Activated naive CD8-positive, alpha-beta T cell treated with anti-CD3 and anti-CD28 coated beads, Interleukin-2, amount 50 U/mL, for 16 hours (primary cell): ENCODE measurements around the gene STARD10.
"Not testable (repeated sequence)": the region's sequence is repeated elsewhere in the genome, so short reads cannot be mapped to it uniquely, and the experiment has no call there.

ENCODE experiments used
- DNase-seq: peaks from one replicate; pipeline ENCODE4 v3.0.0-alpha.2; 2020; ENCODE audit warnings: low read depth, low spot score

Gene STARD10

DNA sequence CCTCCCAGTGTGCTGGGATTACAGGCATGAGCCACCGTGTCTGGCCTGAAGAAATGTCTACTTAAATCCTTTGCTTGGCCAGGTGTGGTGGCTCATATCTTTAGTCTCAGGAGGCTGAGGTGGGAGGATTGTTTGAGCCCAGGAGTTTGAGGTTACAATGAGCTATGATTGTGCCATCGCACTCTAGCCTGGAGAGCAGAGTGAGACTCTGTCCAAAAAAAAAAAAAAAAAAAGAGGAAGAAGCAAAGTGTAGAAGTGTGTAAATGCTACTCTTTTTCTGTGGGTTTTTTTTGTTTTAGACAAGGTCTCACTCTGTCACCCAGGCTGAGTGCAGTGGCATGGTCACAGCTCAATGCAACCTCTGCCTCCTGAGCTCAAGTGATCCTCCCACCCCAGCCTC, 13.9 kb upstream of the STARD10 start:
- no peak for DNase-seq

DNA sequence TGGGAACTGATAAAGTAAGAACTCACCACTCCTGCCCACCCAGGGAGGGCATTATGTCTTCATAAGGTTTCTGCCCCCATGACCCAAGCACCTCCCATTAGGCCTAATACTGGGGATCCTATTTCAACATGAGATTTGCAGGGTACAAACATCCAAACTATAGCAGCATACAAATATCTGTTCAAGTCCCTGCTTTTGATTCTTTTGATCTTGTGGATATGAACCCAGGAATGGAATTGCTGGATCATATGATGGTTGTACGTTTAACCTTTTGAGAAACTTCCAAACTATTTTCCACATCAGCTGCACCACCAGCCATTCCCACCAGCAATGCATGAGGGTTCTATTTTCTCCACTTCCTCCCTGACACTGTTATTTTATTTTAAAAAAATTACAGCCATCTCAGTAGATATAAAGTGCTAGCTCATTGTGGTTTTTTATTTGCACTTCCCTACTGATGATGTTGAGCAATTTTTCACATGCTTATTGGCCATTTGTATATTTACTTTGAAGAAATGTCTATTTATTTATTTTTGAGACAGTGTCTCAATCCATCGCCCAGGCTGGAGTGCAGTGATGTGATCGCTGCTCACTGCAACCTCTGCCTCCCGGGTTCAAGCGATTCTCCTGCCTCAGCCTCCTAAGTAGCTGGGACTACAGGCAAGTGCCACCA, 13.3 kb upstream of the STARD10 start:
- DNase-seq: no peak

- not testable (repeated sequence) for DNase-seq
These were observed 12.5 kb upstream of the STARD10 start for GRCh38 chr11:72806378-72806777.

DNA sequence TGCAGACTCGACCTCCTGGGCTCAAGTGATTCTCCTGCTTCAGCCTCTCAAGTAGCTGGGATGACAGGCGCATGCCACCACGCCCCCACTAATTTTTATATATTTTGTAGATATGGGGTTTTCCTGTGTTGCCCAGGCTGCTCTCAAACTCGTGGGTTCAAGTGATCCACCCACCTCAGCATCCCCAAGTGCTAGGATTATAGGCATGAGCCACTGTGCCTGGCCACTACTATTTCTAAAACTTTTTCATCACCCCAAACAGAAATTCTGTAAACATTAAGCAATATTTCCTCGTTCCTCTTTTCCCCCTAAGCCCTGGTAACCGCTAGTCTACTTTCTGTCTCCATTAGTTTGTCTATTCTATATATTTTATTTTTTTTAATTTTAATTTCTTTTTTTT, 11.4 kb upstream of the STARD10 start:
- DNase-seq: no peak

GRCh38 chr11:72802822-72803221, 9.0 kb upstream of the STARD10 start:
- DNase-seq: no peak

- DNase-seq: no peak
These were observed 5.6 kb upstream of the STARD10 start for GRCh38 chr11:72799441-72799840.

GRCh38 chr11:72798361-72798760, 4.5 kb upstream of the STARD10 start:
- DNase-seq: no peak

GRCh38 chr11:72793076-72793424, 797 bp downstream of the STARD10 start:
- DNase-seq: no peak

GRCh38 chr11:72792437-72793021, 1.3 kb downstream of the STARD10 start:
- DNase-seq: no peak

DNA sequence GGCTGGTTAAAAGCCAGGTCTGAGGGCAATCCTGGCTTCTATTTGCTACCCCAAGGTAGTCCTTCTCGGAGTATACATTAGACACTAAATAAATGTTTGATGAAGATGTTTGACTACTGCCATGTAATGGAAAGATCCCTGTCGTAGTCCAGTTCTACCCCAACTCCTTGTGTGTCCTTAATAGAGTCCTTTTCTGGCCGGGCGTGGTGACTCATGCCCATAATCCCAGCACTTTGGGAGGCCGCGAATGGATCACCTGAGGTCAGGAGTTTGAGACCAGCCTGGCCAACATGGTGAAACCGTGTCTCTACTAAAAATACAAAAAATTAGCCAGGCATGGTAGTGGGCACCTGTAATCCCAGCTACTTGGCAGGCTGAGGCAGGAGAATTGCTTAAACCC, 2.6 kb downstream of the STARD10 start:
- not testable (repeated sequence) for DNase-seq

DNA sequence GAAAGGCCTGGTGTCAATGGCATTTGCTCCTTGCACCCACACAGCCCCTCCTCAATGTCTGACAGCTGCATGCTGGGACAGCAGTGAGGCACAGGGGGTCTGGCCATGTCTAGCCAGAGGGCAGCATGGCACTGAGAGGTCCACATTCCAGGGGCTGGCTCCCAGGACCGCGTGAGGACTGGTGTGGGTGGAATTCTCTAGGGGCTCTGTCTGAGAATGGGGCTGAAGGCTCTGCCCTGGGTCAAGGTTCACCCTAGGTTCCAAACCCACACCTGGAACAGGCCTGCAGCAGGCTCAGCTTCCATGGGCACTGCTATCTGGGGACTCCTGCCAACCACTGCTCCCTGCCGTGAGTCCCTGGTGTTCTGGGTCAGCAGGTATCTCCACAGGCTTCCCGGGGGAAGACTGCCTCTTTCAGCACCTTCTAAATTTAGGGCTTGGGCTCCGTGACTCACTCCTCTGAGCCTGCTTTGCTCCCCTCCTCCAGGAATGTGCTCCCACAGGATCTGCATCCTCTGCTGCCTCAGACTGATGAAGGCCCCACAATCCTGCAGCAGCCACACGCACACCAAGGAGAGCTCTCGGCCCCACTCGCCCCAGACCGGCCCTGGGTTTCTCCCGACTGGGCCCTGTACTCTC, 4.2 kb downstream of the STARD10 start:
- no peak for DNase-seq

- DNase-seq: no peak
These were observed 5.6 kb downstream of the STARD10 start for GRCh38 chr11:72788241-72788640.

DNA sequence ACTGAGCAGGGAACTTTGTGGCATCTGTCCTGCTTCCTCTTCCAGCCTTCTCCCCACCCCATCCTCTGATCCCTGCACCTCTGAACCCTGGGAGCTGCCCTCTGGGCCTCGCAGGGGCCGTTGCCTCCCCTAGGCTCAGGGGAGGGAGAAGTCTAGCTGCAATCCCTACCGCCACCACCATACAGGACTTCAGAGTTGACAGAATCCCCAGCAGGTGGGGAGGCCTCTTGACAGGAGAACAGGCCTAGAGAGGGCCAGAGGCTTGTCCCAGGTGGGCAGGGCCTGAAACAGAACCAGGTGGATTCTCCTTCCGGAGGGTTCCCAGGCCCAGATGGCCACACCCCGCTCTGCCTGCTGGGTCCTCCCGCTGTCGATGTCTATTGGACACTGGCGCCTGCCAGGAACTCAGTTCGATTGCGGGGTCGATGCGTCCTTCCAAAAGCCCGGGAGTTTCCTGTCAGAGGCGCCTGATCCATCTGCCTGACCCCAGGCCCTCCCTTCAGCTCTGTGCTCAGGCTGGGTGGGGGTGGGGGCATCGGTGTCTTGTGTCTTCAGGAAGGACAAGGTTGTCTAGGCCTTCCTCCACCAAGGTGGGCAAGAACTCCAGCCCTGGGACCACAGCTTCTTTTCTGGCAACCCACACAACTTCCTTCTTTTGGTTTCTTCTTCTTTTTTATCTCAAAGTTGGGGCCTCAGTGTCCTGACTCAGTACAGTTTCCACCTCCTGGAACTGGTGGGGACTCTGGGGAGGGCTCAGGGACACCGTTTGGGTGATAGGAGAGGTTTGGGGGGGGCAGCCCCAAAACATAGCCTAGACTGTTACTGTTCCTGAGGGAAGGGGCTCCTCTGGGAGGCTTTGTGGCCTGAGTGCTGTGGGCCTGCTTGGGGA, 6.4 kb downstream of the STARD10 start:
- no peak for DNase-seq

- DNase-seq: no peak
These were observed 7.3 kb downstream of the STARD10 start for GRCh38 chr11:72786305-72787215.

- DNase-seq: no peak
These were observed 9.2 kb downstream of the STARD10 start for GRCh38 chr11:72784662-72785061.

GRCh38 chr11:72783144-72783905, 10.5 kb downstream of the STARD10 start:
- no peak for DNase-seq

GRCh38 chr11:72782081-72782920, 11.5 kb downstream of the STARD10 start:
- no peak for DNase-seq

GRCh38 chr11:72781313-72782080, 12.3 kb downstream of the STARD10 start:
- peak; percentile 29 for DNase-seq

DNA sequence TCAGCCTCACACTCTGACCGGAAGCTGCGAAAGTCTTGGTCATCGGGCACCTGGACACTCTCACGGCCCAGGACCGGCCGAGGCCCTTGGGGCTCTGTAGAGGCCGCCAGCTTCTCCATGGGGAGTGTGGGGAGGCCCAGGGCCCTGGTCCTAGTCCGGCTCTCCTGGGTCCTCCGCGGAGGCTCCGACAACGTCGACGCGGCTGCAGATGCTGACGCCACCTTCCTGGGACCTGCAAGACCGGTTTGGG, 12.9 kb downstream of the STARD10 start:
- no peak for DNase-seq
